Brain microvascular endothelial cell (primary cell): ENCODE measurements around the gene SLC38A1.

Experiments used
- DNase-seq: peaks from one replicate; pipeline ENCODE4 v3.0.0-alpha.2; 2020
- H3K27ac ChIP-seq: fragments of 250-450 bp; sonication (Bioruptor Pico); 2 replicates; pipeline ENCODE4 v1.5.1; 2020; ENCODE audit warnings: mild to moderate bottlenecking, moderate library complexity
- H3K27me3 ChIP-seq: fragments of 250-450 bp; sonication (Bioruptor Pico); replicated peaks from 2 replicates; pipeline ENCODE4 v1.5.1; 2020; ENCODE audit warnings: mild to moderate bottlenecking
- H3K36me3 ChIP-seq: fragments of 250-450 bp; sonication (Bioruptor Pico); replicated peaks from 2 replicates; pipeline ENCODE4 v1.5.1; 2020; ENCODE audit warnings: mild to moderate bottlenecking
- H3K4me3 ChIP-seq: 2 replicates; pipeline ENCODE4 v1.5.1; 2011; ENCODE audit warnings: low read depth, mild to moderate bottlenecking, control low read depth, low read length, moderate library complexity
- CTCF ChIP-seq: IDR thresholded peaks from 2 replicates; pipeline ENCODE4 v1.5.1; 2011; ENCODE audit warnings: low read depth, mild to moderate bottlenecking, moderate library complexity, low read length, control low read depth, inconsistent platforms; ENCODE audit errors: missing control alignments
- in situ Hi-C: cut with HindIII; loops from 2 replicates; pipeline ENCODE4 v1.10.0; 2017; ENCODE audit warnings: low sequenced_read_pairs, low pct_ligation_motif_present

The SLC38A1 gene

DNA sequence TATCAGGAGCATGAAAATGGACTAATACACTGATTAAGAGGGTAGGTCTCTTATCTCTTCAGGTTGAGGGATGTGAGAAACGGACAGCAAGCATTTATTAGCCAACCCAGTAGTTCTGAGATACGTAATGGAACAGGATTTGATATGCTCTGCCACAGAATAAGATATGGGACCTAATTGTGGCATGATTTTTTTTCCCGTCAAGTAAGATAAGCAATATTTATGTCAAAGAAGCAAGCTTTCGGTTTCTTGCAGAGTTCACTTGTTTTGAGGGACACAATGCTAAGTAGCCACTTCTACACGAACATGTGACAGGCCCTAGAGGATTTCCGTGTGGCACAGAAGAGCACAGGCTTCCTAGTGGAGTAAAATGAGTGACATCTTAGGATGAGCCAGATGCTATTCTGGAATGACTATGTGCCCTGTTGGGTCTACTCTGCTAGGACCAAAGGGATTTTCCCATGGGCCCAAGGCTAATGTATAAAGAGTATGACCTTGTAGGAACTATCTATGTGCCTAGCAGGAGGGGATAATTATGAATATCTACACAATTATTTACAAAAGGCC, 57.9 kb downstream of the SLC38A1 start:
- H3K27ac ChIP-seq, result no peak overlapping the region
- peaks cover 9% of the 10 kb centered on the region for H3K36me3 ChIP-seq
- DNase-seq, result no peak
- H3K27me3 ChIP-seq, result no peaks in the 10 kb centered on the region
- TF ChIP-seq CTCF, result no peak
- H3K4me3 ChIP-seq, result no peak overlapping the region
- in situ Hi-C loops, result no loop called here

DNA sequence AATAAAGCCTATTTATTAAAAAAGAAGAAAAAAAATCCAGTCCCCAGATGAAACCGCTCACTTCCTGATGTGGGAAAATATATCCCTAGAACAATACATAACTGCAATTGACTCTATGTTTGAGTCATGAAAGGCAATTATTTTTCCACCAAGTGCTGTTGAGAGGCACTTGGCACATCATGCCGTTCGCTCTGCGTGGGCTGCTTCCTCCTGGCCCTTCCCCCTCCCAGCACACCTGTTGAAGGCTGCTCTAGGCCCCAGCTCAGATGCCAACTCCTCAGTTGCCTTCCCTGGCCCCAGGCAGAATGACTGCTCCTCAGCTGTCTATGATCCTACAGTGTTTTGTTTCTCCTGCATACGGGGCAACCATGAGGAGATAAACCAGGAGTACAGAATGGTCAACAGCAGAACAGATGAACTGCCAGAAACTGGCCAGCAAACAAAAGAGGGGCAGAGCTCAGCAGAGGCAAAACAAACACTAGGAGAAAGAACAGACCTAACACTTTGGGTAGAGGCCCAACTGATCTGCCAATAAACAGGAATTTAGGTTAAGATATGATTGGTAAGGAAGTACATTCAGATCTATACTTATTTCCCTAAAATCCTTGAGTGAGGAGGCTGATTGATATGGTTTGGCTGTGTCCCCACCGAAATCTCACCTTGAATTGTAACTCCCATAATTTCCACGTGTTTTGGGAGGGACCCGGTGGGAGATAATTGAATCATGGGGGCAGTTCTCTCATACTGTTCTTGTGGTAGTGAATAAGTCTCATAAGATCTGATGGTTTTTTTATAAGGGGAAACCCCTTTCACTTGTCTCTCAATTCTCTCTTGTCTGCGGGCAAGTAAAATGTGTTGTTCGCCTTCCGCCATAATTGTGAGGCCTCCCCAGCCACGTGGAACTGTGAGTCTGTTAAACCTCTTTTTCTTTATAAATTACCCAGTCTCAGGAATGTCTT, 58.6 kb downstream of the SLC38A1 start:
- no peak for DNase-seq
- Histone ChIP-seq H3K4me3 (no peak overlapping the region), H3K36me3 (peaks cover 9% of the 10 kb centered on the region), H3K27ac (no peak overlapping the region), H3K27me3 (no peaks in the 10 kb centered on the region)
- in situ Hi-C loops, result no loop called here
- TF ChIP-seq CTCF, result no peak

DNA sequence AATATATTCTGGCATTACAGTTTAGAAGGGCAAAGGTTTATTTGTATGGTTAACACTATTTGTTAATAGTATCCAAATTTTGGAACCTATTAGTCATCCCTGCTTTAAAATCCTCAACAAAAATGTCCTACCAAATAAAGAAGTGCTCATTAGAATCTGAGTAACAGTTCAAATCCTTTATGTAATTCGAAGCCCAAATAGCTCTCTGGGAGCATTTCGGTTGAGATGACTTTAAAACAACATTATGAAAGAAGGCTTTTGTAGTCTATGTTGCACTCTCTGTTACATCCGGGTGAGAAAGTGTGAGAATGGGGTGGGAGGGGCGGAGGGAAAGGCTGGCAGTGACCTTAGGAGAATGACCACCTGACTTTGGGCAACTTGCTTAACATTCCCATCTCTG, 59.7 kb downstream of the SLC38A1 start:
- Histone ChIP-seq H3K27me3 (no peaks in the 10 kb centered on the region), H3K36me3 (peaks cover 14% of the 10 kb centered on the region), H3K27ac (no peak overlapping the region), H3K4me3 (no peak overlapping the region)
- TF ChIP-seq CTCF, result no peak
- DNase-seq, result no peak
- in situ Hi-C loops, result no loop called here

GRCh38 chr12:46208370-46208769, 60.5 kb downstream of the SLC38A1 start:
- no peak for DNase-seq
- in situ Hi-C loops, result no loop called here
- H3K27ac ChIP-seq, result no peak overlapping the region
- H3K36me3 ChIP-seq, result peaks cover 18% of the 10 kb centered on the region
- no peak overlapping the region for H3K4me3 ChIP-seq
- no peak for TF ChIP-seq CTCF
- H3K27me3 ChIP-seq, result no peaks in the 10 kb centered on the region

GRCh38 chr12:46207644-46208043, 61.2 kb downstream of the SLC38A1 start:
- peaks cover 25% of the 10 kb centered on the region for H3K36me3 ChIP-seq

More at GRCh38 chr12:46207644-46208043, 61.2 kb downstream of the SLC38A1 start:
- Histone ChIP-seq H3K27ac (no peak overlapping the region), H3K4me3 (no peak overlapping the region), H3K27me3 (no peaks in the 10 kb centered on the region)
- no peak for DNase-seq
- in situ Hi-C loops, result no loop called here
- no peak for TF ChIP-seq CTCF
